HepG2 (cell line): ENCODE results near the gene EPHB3. TPM values are rescaled to one million over a fixed set of nuclear protein-coding genes. Genes with fewer than 3 reads are reported as not detected.

ENCODE experiments used
- HOXA7 ChIP-seq: sonication (generic); formaldehyde crosslinking; IDR thresholded peaks from 2 replicates; pipeline ENCODE4 v1.8.1; 2022; ENCODE audit warnings: mild to moderate bottlenecking, missing genetic modification reagents, moderate library complexity
- PAXIP1 ChIP-seq: sonication (generic); formaldehyde crosslinking; conservative IDR thresholded peaks from 2 replicates; pipeline ENCODE4 v1.4.0; 2020; ENCODE audit warnings: mild to moderate bottlenecking, missing genetic modification reagents, moderate library complexity
- SUZ12 ChIP-seq: fragments of 150-350 bp; IDR thresholded peaks from 2 replicates; pipeline ENCODE4 v1.6.1; 2014; ENCODE audit warnings: low read depth, low read length
- ZBTB38 ChIP-seq: sonication (generic); formaldehyde crosslinking; IDR thresholded peaks from 2 replicates; pipeline ENCODE4 v1.5.1; 2020; ENCODE audit warnings: mild to moderate bottlenecking, missing genetic modification reagents
- ZBTB40 ChIP-seq, 2 experiments: fragments of 450-650 bp in 1 of 2; sonication (generic) in 1 of 2; formaldehyde crosslinking in 1 of 2; IDR thresholded peaks; 2 replicates each; pipeline versions ENCODE4 v1.6.1 to v1.8.0; 2016 to 2022; ENCODE audit warnings: antibody characterized with exemption in 1 of 2, mild to moderate bottlenecking in 1 of 2, missing genetic modification reagents in 1 of 2
- ZNF879 ChIP-seq: sonication (generic); formaldehyde crosslinking; IDR thresholded peaks from 2 replicates; pipeline ENCODE4 v1.8.1; 2023; ENCODE audit warnings: missing genetic modification reagents
- polyA plus RNA-seq, 8 experiments: library from polyadenylated mRNA; depleted of rRNA in 3 of 8; stranded (reverse) in 7 of 8; unstranded in 1 of 8; fragments of >200 nt; fragmentation: Illumina TruSeq in 4 of 8; extraction: Trizol in 4 of 8; gene quantifications; 2 replicates each; pipeline versions ENCODE4 v1.2.1 to v1.2.3, GENCODE V29; 2011 to 2016; ENCODE audit warnings: low read depth in 4 of 8, missing spikeins in 1 of 8, mixed read lengths in 1 of 8; ENCODE audit not compliant: insufficient read depth in 1 of 8
- total RNA-seq, 5 experiments: library from RNA; depleted of rRNA; stranded (reverse); fragments of >200 nt; fragmentation: Illumina TruSeq; extraction: Trizol; gene quantifications; 2 replicates each; pipeline ENCODE4 v1.2.3, GENCODE V29; 2016; ENCODE audit warnings: low read depth in 1 of 5

The EPHB3 gene
- total and polyA plus RNA-seq, 2 of the 13 experiments (the other 11 are each of a cell fraction or from before 2014, with no cell fraction given), result 0.01 TPM; not detected in 1

DNA sequence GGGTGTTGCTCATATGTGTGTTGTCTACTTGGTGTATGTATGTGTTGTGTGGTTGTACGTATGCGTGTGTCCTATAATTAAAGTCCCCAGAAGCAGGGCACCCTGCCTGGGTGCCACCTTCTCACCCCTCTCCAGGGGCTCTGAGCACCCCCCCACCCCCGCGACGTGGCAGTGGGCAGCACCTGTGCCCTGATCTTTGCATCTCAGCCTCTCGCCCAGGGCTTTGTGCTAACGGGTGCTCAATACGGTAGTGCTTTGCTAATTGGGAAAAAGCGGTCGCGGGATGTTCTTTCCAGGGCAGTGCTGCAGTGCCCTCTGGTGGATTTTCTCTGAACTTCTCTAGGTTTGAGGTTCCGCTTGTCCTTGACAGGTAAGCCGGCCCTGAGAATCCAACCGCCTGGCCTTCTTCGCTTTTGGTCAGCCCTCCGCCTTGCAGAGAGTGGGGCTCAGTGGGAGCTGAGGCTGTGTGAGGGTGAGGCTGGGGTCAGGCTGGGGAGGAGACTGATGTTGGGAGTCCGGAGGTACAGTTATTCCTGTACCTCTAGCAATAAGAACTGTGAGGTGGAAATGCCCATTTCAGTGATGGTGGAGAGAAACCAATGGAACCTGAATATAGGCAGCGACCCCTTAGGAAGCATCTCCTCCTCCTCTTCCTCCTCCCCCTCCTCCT, 17.6 kb upstream of the EPHB3 start (continued):
- TF ChIP-seq ZBTB40 (IDR thresholded peaks at IDR 0.05), result no peak
- TF ChIP-seq ZBTB40 (CRISPR knock-in tag; IDR thresholded peaks at IDR 0.05), result no peak
- TF ChIP-seq HOXA7 (CRISPR knock-in tag), result no peak
- TF ChIP-seq ZNF879, result no peak
- no peak for TF ChIP-seq ZBTB38 (CRISPR knock-in tag)
- no peak for TF ChIP-seq SUZ12
- no peak for TF ChIP-seq PAXIP1 (CRISPR knock-in tag)
